K562 (cell line): ENCODE results near the gene CDC45. TPM values are rescaled to one million over a fixed set of nuclear protein-coding genes. Genes with fewer than 3 reads are reported as not detected.

ENCODE experiments used
- CHD7 ChIP-seq: fragments of 200-600 bp; sonication (generic); IDR thresholded peaks from one replicate; pipeline ENCODE4 v1.6.1; 2012; ENCODE audit warnings: mild to moderate bottlenecking, low read depth, low read length, inconsistent platforms
- DDX20 ChIP-seq: fragments of 450-650 bp; IDR thresholded peaks from 2 replicates; pipeline ENCODE4 v1.6.1; 2016; ENCODE audit warnings: missing genetic modification characterization, low read depth, mild to moderate bottlenecking, missing compliant biosample characterization, moderate library complexity
- ERF ChIP-seq: fragments of 450-650 bp; formaldehyde crosslinking; IDR thresholded peaks from 2 replicates; pipeline ENCODE4 v1.4.0; 2020; ENCODE audit warnings: mild to moderate bottlenecking, mixed read lengths
- FOXA1 ChIP-seq: fragments of 450-650 bp; IDR thresholded peaks from 2 replicates; pipeline ENCODE4 v1.6.1; 2016; ENCODE audit warnings: mild to moderate bottlenecking, borderline replicate concordance
- HCFC1 ChIP-seq: IDR thresholded peaks from 2 replicates; pipeline ENCODE4 v1.6.1; 2012; ENCODE audit warnings: low read depth, low read length, improper control_type of control experiment
- MCM3 ChIP-seq: fragments of 450-650 bp; IDR thresholded peaks from 2 replicates; pipeline ENCODE4 v1.6.1; 2016
- NR4A1 ChIP-seq, 2 experiments: fragments of 250-450 bp in 1 of 2; fragments of 450-650 bp in 1 of 2; sonication (Bioruptor Pico) in 1 of 2; IDR thresholded peaks; 2 replicates each; pipeline versions ENCODE4 v1.4.0 to v1.6.1; 2016 to 2020; ENCODE audit warnings: mild to moderate bottlenecking in 2 of 2, missing compliant biosample characterization in 1 of 2, missing genetic modification characterization in 1 of 2, moderate library complexity in 1 of 2
- PHF8 ChIP-seq: fragments of 200-600 bp; sonication (generic); IDR thresholded peaks from 2 replicates; pipeline ENCODE4 v1.6.1; 2012; ENCODE audit warnings: mixed run types, mild to moderate bottlenecking, inconsistent platforms, low read length, moderate library complexity, borderline replicate concordance
- SAP30 ChIP-seq: fragments of 200-600 bp; sonication (generic); IDR thresholded peaks from 2 replicates; pipeline ENCODE4 v1.6.1; 2012; ENCODE audit warnings: borderline replicate concordance, low read depth, mild to moderate bottlenecking, moderate library complexity, low read length, control low read depth, inconsistent platforms; ENCODE audit not compliant: insufficient read depth, poor library complexity, severe bottlenecking
- TBL1XR1 ChIP-seq, 2 experiments: IDR thresholded peaks; 2 replicates each; pipeline ENCODE4 v1.6.1; 2012; ENCODE audit warnings: improper control_type of control experiment in 2 of 2, low read length in 2 of 2, mild to moderate bottlenecking in 1 of 2
- ZNF24 ChIP-seq: fragments of 450-650 bp; IDR thresholded peaks from 2 replicates; pipeline ENCODE4 v1.6.1; 2016
- ZNF311 ChIP-seq: fragments of 250-450 bp; sonication (Bioruptor Pico); IDR thresholded peaks from 2 replicates; pipeline ENCODE4 v1.4.0; 2020; ENCODE audit warnings: mild to moderate bottlenecking, moderate library complexity
- polyA plus RNA-seq, 8 experiments: library from polyadenylated mRNA; depleted of rRNA in 4 of 8; stranded (reverse) in 5 of 8; unstranded in 3 of 8; fragments of >200 nt; fragmentation: Nextera tagmentation in 2 of 8; fragmentation: Illumina TruSeq in 1 of 8; extraction: Ambion mirVana in 2 of 8; extraction: Trizol in 1 of 8; gene quantifications; 2 replicates each; pipeline versions ENCODE4 v1.2.1 to v1.2.3, GENCODE V29; 2011 to 2014; ENCODE audit warnings: inconsistent platforms in 1 of 8, missing spikeins in 1 of 8
- total RNA-seq, 7 experiments: library from RNA; depleted of rRNA in 6 of 7; stranded (reverse); fragments of >200 nt in 6 of 7; fragmentation: Illumina TruSeq in 2 of 7; extraction: Trizol in 2 of 7; gene quantifications; 2 replicates each; pipeline versions ENCODE4 v1.2.1 to v1.2.3, GENCODE V29; 2011 to 2021; ENCODE audit warnings: low replicate concordance in 1 of 7
- TF ChIP-seq, protein P1 (sequence below): fragments of 250-450 bp; sonication (Bioruptor Pico); IDR thresholded peaks from 2 replicates; pipeline ENCODE4 v1.8.0; 2022; ENCODE audit warnings: moderate library complexity, mild to moderate bottlenecking, inconsistent platforms
- TF ChIP-seq, protein P2 (sequence below): sonication (generic); formaldehyde crosslinking; IDR thresholded peaks from 2 replicates; pipeline ENCODE4 v1.8.0; 2022; ENCODE audit warnings: mild to moderate bottlenecking, missing genetic modification reagents

CDC45 gene
- total and polyA plus RNA-seq, 9 of the 15 experiments (the other 6 are each of a cell fraction or from before 2014, with no cell fraction given): 251 to 580 (median 410) TPM

DNA sequence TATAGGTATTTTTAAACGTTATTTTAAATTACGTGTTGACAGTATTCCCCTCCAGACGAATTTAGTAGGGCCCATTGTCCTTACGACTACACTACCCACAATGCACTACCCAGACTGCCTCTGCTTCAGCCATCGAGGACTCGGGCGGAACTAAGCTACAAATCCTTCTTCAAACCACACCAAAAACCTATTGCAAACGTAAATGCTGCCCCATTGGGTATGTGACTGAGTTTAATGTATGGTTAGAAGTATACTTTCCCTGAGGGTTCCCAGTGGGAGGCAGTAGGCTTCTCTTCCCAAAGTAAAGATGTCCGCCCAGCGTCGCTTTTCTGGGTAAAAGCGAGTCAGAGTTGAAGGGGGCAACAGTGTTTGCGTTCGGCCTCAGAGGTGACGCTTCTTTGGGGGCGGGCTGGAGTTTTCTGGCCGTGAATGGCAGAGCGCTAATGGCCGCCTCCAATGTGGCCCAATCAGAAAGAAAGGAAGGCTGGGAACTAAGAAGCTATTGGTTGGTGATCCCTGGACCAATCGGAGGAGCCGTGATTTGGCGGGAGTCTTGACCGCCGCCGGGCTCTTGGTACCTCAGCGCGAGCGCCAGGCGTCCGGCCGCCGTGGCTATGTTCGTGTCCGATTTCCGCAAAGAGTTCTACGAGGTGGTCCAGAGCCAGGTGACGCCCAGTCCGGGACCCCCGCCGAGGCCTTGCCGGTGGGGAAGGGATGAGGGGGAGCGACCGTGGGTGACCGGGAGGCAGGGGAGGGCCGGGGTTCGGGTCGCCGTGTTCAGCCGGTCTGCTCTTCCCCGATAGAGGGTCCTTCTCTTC is at the start of gene CDC45 (continued):
- peak; percentile 95 for TF ChIP-seq DDX20
- peak; percentile 97 for TF ChIP-seq ERF
- peak; percentile 59 for TF ChIP-seq CHD7
- no peak for TF ChIP-seq MCM3
- peak; percentile 100 for TF ChIP-seq SAP30
- peak; percentile 96 for TF ChIP-seq ZNF311 (CRISPR knock-in tag)
- TF ChIP-seq, protein P1, sequence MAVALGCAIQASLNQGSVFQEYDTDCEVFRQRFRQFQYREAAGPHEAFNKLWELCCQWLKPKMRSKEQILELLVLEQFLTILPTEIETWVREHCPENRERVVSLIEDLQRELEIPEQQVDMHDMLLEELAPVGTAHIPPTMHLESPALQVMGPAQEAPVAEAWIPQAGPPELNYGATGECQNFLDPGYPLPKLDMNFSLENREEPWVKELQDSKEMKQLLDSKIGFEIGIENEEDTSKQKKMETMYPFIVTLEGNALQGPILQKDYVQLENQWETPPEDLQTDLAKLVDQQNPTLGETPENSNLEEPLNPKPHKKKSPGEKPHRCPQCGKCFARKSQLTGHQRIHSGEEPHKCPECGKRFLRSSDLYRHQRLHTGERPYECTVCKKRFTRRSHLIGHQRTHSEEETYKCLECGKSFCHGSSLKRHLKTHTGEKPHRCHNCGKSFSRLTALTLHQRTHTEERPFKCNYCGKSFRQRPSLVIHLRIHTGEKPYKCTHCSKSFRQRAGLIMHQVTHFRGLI (CRISPR knock-in tag): peak; percentile 92
- TF ChIP-seq, protein P2, sequence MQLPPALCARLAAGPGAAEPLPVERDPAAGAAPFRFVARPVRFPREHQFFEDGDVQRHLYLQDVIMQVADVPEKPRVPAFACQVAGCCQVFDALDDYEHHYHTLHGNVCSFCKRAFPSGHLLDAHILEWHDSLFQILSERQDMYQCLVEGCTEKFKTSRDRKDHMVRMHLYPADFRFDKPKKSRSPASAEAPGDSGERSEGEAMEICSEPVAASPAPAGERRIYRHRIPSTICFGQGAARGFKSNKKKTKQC (CRISPR knock-in tag): no peak
- no peak for TF ChIP-seq FOXA1
- TF ChIP-seq NR4A1 (CRISPR knock-in tag; IDR thresholded peaks at IDR 0.05): peak; percentile 97
- peak; percentile 98 for TF ChIP-seq NR4A1 (tag; IDR thresholded peaks at IDR 0.05)
- peak; percentile 98; the same call in 1 of the 2 replicates for TF ChIP-seq PHF8
- no peak for TF ChIP-seq ZNF24
- TF ChIP-seq HCFC1: peak; percentile 90
- TF ChIP-seq TBL1XR1 (IDR thresholded peaks at IDR 0.05; ENCODE audit: low read length in 2 of 2): peak; percentile 46 to 56
